ENCODE measurements around the gene ANKRD17.
A peak's percentile ranks its signal among the peaks of the same experiment; 100 is the strongest.
"Not testable (repeated sequence)": the region's sequence is repeated elsewhere in the genome, so short reads cannot be mapped to it uniquely, and the experiment has no call there.

The ANKRD17 gene
- total RNA-seq = 126 to 199 (median 180) reads per million in 4 donors

DNA sequence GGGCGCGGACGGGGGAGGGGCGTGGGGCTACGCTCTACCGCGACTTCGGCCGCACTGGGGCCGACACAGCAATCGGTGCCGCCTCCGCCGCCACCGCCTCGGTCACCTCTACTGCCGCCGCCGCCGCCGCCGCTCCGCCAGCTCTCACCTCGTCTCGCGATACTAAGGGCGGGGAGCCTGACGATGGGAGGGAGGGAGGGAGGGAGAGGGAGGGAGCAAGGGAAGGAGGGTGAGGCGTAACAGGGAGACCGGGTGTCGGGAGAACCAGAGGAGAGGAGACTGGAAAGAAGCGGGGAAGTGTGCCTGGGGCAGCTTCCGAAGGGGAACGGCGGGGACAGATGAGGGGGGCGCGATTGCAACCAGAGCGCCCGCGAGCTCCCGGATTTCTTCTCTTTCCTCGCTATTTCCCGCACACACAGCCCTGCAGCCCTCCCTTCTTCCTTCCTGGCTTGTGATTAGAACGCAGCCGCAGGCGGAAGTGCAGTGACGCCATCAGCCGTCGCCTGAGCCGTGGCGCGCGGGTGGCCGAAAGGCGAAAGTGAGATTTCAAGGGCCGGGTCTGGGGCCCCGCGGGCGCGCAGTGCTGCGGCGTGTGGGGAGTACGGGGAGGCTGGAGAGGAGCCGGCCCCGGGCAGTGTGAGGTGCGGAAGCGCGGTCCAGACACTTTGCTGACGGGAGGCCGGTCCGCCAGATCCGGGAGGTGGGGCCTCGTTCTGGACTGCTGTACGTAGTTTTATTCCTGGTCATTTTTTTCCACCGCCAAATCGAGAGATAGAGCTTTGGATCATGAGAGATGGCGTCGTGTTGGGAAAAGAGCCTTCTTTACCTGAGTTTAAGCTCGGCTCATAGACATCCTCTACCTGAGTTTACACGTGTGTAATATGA, at the start of gene ANKRD17:
Gene ANKRD17 (minus strand): TSS at position 113 of the 885 bp plus-strand sequence. CDS start 130 bp downstream, outside the sequence.
- DNase-seq = peak; percentile 78 to 94 (median 83)

DNA sequence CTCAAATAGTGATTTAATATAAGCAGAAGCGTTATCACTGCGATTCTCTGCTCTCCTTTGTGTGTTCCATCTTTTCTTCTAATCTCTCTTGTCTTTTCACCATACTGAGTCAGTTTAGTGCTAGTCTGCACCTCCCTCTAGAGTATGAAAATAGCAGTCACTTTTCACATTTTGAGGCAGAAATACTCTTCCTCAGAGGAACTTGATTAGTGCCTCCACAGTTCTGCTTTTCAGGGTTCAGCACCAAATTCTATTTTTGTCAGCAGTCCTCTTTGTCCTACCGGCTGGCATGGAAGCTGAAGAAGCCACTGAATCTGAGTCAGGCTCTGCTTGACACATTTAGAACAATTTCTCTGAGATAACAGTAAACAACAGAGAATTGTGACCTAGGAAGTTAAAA, 49.7 kb upstream of the ANKRD17 start:
- no peak for DNase-seq

- no peak for DNase-seq
Measured at GRCh38 chr4:73303711-73304110, 45.1 kb upstream of the ANKRD17 start.

GRCh38 chr4:73299548-73300280, 41.1 kb upstream of the ANKRD17 start:
- no peak for DNase-seq

- DNase-seq = not testable (repeated sequence)
Measured at GRCh38 chr4:73292661-73293060, 34.1 kb upstream of the ANKRD17 start.

DNA sequence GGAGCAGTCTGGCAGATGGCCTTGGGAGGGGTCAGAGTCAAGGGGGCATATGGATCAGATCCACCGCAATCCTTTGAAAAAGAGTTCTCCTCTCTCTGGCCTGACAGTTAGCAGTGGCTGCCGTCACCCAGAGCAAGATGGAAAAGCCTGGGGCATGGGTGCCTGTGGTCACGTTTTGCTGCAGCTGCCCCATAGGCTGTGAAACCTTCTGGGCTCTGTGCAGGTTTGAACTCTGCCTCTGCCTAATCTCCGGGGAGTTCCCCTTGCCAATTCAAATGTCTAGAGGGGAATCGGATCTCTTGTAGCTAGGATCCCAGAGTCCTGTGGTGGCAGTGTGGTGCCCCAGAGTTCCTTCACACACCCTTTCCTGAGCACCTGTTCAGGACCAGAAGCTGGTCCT, 23.4 kb upstream of the ANKRD17 start:
- no peak for DNase-seq

DNA sequence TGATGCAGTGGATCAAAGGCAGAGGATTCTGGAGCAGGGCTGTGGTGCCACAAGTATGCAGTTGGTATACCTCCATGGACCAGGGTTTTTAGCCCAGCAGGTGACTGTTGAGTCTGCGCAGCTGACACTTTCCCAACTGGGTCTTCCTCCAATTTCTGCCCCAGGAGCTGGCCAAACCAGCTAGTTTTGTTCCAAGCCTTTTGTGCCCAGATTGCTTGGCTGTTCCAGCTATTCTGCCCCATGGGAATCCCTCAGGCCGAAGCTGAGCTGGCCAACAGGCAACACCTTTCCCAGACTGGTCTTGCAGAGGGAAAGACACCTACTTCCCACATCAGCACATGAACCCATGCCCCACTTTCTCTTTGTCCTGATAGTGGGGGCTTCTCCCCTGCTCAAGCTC, 22.8 kb upstream of the ANKRD17 start:
- DNase-seq = no peak

DNA sequence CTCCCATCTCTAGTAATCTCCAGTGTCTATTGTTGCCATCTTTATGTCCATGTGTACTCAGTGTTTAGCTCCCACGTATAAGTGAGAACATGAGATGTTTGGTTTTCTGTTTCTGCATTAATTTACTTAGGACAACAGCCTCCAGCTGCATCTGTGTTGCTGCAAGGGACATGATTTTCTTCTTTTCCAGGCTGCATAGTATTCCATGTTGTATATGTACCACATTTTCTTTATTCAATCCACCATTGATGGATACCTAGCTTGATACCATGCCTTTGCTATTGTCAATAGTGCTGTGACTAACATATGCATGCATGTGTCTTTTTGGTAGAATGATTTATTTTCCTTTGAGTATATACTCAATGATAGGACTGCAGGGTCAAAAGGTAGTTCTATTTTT, 18.6 kb upstream of the ANKRD17 start:
- no peak for DNase-seq

DNA sequence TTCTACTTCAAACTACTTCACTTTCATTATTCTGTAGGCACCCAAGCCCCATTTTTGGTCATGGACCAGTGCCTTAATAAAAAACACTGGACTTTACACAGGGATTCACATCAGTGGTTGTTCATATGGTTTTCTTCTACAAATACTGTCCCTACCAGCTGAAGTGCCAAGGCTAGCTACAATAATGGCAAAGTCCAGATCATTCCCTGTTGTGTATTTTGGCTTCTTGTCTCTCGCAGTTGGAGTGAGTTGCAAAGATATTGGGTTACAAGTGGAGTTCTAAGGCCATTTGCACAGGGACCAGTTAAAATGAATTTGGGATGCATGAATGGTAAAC, 16.7 kb upstream of the ANKRD17 start:
- DNase-seq = no peak

- DNase-seq = no peak
Measured at GRCh38 chr4:73272816-73273215, 14.2 kb upstream of the ANKRD17 start.

DNA sequence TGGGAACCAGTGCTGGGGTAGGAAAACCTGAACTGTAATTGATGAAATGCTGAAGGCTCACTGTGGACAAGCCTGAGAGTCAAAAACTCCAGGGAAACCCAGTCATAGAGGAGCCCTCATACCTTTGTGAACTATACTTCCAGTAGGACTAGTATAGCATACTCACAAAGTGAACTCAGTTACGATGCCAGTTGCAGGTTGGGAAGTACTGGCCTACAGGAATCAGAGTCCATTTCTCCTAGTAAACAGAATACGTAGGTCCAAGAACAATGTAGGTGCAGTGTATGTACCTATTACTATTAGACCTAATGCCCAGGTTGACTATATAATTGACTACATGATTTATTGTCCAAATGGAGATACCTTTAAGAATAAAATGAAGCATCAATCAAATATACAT, 8.5 kb upstream of the ANKRD17 start:
- no peak for DNase-seq

DNA sequence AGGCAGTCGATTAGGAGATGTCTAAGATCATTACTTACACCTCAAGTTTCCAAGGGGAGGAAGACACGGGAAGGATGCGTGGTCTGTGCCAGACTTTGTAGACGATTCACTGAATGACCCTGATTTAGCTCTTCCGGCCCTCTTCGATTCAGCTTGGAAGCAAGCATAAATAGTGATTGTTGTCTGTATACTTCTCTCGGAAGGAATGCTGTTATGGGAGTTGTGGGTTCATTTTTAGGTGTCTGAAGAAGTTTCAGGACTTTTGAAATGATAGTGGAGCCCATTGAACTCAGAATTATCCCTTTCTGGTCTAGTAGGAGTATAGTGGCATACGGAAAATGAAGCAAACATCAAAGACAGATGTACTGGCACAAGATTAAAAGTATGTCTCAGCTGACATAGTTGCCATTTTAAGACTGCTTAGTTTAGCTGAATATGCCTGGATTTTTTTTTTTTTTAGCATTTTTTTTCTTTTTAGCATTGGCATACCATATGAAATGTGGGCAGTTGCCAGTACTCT, 1.0 kb upstream of the ANKRD17 start:
- DNase-seq = no peak

DNA sequence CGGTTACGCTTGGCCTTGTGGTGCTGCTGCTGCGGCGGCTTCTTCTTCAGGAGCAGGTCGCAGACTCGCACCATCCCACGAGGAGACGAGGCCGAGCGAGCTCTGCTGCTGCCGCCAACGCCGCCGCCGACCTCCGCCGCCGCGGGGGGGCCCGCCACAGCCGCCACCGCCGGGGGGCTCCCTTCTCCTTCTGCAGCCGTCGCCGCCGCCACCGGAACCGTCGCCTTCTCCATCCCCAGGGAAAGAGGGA, 237 bp downstream of the ANKRD17 start:
- DNase-seq = no peak

- peak in 1 of 5 donors; percentile 10 for DNase-seq
Measured at GRCh38 chr4:73257651-73258435, 755 bp downstream of the ANKRD17 start.

GRCh38 chr4:73257234-73257633, 1.4 kb downstream of the ANKRD17 start:
- DNase-seq = peak in 4 of 5 donors; percentile 48 to 72 (median 54)

DNA sequence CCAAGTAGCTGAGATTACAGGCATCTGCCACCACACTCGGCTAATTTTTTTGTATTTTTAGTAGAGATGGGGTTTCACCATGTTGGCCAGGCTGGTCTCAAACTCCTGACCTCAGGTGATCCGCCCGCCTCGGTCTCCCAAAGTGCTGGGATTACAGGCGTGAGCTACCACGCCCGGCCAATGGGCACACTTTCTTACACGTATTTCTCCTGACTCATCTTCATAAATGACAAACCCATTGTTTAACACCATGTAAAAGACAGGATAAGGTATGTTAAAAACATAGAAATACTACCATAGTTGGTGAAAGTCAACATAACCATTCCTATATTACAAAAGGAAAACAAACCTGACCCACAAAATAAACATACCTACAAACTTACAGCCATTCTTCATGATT, 2.8 kb downstream of the ANKRD17 start:
- not testable (repeated sequence) for DNase-seq

DNA sequence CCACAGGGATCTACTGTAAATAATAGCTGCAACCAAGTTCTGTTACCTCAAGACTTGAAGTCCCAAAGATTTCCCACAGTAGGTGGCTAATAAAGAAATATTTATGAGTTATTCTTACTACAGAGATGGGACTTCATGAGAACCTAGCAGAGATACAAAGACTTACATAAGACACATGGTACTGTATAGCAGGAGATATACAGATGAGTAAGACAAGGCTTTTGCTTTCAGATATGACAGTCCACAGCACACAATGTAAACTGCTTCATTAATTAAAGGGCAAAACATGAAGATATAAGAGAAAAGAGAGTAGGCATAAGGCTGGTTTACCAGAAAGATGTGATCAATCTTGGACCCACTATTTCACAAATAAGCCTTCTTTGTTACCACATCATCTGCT, 6.6 kb downstream of the ANKRD17 start:
- no peak for DNase-seq

DNA sequence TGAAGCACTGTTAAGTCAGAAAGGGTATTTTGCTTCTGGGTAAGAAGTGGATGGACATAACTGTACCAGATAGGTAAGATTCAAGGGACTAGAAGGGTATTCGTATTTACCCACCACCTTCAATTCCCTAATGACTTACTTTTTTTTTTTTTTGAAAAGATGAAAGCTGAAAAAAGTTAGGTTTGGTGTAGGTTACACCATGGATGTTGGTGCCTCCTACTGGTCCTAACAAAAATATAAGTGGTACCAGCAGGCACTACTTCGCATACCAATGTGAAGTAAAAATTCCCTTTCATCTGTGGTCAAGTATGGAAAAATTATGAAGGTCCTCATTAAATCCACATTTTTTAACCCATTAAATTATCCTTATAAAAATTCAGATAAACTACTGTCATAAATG, 7.2 kb downstream of the ANKRD17 start:
- DNase-seq = peak in 1 of 5 donors; percentile 1

DNA sequence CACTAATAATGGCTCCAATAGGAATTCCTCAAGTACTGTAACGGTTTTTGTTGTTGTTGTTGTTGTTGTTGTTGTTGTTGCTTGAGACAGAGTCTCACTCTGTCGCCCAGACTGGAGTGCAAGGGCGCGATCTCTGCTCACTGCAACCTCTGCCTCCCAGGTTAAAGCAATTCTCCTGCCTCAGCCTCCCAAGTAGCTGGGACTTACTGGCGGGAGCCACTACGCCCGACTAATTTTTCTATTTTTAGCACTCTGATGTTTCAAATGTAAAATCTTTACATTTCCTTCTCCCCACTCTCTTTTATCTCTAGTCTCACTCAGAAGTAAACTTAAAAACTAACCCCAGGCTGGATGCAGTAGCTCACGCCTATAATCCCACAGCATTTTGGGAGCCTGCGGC, 8.0 kb downstream of the ANKRD17 start:
- no peak for DNase-seq

DNA sequence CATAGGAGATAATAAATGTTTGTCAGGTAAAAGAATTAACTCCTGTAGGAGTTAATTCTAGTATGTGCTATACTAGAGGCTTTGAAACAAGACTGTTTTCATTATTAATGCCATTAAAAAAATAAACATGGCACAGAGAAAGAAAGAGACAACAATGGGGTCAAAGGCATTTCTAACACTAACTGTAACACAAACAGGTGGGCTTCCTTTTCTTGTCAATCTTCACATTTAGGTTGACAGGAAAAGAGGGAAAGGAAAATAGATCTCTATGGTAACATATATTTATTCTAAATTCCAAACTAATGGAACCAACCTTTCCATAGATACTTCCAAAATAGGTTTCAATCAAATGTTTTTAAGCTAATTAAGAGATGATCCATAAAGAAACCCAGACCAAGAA, 9.8 kb downstream of the ANKRD17 start:
- no peak for DNase-seq

- DNase-seq = no peak
Measured at GRCh38 chr4:73248416-73248815, 10.2 kb downstream of the ANKRD17 start.

GRCh38 chr4:73247100-73247499, 11.5 kb downstream of the ANKRD17 start:
- no peak for DNase-seq

DNA sequence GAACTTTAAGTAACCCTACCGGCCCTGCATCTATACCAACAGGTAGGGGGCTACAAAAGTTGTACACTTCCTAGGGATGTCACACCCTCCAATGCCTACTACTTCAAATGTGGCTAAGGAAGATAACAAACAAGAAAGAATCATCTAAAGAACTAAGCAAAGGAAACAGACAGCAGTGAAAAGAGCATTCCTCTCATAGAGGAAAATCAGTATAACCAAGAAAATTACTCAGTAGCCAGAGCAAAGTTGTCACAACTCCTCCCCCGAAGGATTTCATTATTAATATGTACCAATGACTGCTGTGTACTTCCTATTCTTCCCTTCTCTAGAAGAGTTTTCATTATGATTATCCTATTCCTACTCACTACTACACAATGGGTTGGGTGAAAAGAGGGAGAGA, 12.6 kb downstream of the ANKRD17 start:
- DNase-seq = no peak

Data from T-helper 1 cell (primary cell).